GM12864 (cell line): ENCODE data around the gene NTN5.

Experiments
- DNase-seq: peaks from one replicate; pipeline ENCODE4 v3.0.0-alpha.2; 2011; ENCODE audit warnings: low read depth
- H3K4me3 ChIP-seq: 2 replicates; pipeline ENCODE4 v1.5.1; 2011; ENCODE audit warnings: mild to moderate bottlenecking, low read depth, low read length, control low read depth
- TF ChIP-seq, protein P1 (sequence below): IDR thresholded peaks from 2 replicates; pipeline ENCODE4 v1.5.1; 2011; ENCODE audit warnings: low read depth, mild to moderate bottlenecking, moderate library complexity, low read length, control low read depth, inconsistent platforms; ENCODE audit errors: missing control alignments

NTN5 gene

DNA sequence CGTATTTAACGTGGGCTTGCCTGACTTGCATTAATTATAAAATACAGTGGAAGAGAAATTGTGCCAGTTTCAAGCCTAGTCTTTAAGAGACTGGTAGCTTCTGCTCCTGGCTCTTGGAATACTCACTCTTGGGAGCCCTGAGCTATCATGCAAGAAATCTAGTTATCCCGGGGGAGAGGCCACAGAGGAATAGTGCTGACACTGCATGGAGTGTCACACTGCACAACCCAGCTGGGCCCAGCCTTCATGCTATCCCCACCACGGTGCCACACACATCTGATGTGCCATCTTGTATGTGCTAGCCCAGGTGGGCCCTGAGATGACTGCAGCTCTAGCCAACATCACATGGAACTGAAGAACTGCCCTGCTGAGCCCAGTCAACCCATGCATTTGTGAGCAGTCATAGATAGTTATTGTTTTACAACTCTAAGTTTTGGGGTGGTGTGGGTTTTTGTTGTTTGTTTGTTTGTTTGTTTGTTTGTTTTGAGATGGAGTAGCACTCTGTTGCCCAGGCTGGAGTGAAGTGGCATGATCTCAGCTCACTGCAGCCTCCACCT, 38.4 kb upstream of the NTN5 start:
- DNase-seq = no peak
- TF ChIP-seq, protein P1, sequence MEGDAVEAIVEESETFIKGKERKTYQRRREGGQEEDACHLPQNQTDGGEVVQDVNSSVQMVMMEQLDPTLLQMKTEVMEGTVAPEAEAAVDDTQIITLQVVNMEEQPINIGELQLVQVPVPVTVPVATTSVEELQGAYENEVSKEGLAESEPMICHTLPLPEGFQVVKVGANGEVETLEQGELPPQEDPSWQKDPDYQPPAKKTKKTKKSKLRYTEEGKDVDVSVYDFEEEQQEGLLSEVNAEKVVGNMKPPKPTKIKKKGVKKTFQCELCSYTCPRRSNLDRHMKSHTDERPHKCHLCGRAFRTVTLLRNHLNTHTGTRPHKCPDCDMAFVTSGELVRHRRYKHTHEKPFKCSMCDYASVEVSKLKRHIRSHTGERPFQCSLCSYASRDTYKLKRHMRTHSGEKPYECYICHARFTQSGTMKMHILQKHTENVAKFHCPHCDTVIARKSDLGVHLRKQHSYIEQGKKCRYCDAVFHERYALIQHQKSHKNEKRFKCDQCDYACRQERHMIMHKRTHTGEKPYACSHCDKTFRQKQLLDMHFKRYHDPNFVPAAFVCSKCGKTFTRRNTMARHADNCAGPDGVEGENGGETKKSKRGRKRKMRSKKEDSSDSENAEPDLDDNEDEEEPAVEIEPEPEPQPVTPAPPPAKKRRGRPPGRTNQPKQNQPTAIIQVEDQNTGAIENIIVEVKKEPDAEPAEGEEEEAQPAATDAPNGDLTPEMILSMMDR = no peak
- no peak overlapping the region for H3K4me3 ChIP-seq

DNA sequence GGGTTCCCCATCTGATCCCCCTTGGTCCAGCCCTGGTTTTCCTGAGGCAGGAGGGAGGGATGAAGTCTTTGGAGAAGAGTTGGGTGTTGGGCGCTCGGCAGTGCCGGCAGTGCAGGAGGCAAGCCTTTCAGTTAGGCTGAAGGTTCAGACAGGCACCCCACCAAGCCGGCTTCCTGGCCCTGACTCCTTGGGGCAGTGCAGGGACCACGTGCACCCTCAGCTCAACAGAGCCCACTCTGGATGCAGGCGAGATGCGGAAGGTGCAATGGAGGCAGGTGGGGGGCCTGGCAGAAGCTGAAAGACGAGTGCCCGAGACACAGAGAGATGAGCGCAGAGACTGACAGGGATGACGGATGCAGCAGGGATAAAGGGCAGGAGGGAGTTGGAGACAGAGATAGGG, 35.7 kb upstream of the NTN5 start:
- TF ChIP-seq, protein P1 = no peak
- DNase-seq = no peak
- H3K4me3 ChIP-seq = no peak overlapping the region

DNA sequence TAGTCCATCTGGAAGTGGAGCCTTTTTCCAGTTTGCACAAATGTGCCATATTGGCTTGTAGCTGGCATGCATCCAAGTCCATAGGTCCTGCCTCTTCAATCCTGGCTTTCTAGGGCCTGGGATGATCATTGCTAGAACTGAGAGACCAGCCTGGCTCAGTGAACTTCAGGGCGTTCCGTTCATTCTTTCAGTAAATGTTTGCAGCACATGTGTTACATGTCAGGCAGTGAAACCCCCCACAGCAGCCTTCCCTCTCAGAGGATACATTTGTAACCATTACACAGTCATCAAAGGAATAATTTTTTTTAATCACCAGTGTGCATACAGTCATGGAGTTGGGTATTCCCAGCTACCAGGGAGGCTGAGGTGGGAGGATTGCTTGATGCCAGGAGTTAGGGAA, 32.6 kb upstream of the NTN5 start:
- TF ChIP-seq, protein P1 = no peak
- no peak overlapping the region for H3K4me3 ChIP-seq
- DNase-seq = no peak

DNA sequence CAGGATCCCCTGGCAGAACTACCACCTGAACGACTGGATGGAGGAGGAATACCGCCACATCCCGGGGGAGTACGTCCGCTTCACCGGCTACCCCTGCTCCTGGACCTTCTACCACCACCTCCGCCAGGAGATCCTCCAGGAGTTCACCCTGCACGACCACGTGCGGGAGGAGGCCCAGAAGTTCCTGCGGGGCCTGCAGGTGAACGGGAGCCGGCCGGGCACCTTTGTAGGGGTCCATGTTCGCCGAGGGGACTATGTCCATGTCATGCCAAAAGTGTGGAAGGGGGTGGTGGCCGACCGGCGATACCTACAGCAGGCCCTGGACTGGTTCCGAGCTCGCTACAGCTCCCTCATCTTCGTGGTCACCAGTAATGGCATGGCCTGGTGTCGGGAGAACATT, 30.5 kb upstream of the NTN5 start:
- no peak for DNase-seq

DNA sequence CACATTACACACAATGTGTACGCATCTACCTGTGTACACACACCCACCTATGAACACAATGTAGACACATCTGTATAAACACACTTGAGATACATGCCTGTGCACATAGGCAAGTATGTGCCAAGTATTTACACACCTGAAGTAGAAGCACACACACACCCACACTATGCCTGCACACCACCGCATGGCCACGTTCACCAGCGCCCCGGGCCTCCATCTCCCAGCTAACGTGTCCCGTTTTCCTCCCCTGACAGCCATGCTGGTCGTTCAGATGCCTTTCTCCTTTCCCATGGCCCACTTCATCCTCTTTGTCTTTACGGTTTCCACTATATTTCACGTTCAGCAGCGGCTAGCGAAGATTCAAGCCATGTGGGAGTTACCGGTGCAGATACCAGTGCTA, 29.9 kb upstream of the NTN5 start:
- no peak for DNase-seq
- TF ChIP-seq, protein P1 = no peak
- H3K4me3 ChIP-seq = no peak overlapping the region

More for the DNA sequence above, 30.5 kb upstream of the NTN5 start:
- TF ChIP-seq, protein P1 = no peak
- no peak overlapping the region for H3K4me3 ChIP-seq

DNA sequence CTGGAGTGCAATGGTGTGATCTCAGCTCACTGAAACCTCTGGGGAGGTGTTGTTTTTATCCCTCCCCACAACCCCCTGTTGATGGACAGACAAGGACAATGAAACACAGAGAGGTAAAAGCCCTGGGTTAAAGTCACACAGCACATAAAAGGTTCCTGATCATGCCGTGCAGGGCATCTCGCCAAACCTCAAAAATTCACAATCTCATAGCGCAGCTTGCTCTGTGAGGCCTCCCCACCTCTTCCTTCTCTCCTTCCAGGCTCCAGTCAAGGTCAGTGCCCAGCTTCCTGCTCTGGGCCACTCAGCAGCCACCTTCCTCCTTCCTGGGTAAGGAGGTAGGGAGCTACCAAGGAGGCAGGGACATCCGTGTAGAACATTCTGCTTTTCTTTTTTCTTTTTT, 25.2 kb upstream of the NTN5 start:
- TF ChIP-seq, protein P1 = no peak
- no peak for DNase-seq
- no peak overlapping the region for H3K4me3 ChIP-seq

DNA sequence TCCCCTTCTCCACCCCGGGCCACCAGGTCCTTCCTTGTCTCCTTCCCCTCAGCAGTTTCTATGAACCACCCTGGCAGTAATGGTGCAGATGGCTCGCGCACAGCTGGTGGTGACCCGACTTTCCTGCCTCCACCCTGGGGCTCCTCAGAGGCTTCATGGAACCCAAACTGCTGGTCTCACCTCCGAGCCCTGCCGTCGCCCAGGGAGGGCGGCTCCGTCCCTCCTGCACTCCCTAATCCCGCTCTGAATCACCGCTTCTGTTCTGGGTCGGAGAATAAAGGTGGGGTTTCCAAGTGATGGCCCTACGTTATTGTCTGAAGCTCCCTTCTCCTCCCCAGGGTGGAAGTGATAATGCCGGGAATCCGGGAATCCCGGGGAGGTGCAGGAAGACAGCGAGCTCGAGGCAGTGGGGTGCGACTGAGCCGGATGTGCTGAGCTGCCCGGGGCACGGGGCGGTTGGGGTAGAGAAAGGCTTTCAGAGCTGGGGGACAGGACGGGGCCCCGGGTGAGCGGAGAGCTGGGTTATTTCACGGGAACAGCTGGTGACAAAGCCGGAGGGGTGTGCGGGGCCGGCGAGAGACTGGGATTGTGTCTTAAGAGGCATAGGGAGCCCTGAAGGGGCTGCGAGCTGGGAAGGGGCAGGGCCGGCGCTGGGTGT, 23.7 kb upstream of the NTN5 start:
- TF ChIP-seq, protein P1 = no peak
- no peak overlapping the region for H3K4me3 ChIP-seq
- DNase-seq = no peak
